Myocyte (in vitro differentiated cells): Measurements from ENCODE around the gene PES1. TPM values are rescaled to one million over a fixed set of nuclear protein-coding genes. Genes with fewer than 3 reads are reported as not detected.
"Not testable (repeated sequence)": the region's sequence is repeated elsewhere in the genome, so short reads cannot be mapped to it uniquely, and the experiment has no call there.

Experiments
- DNase-seq: peaks from one replicate; pipeline ENCODE4 v3.0.0-alpha.2; 2012; ENCODE audit warnings: low read depth
- total RNA-seq: library from RNA; depleted of rRNA; stranded (reverse); fragments of >200 nt; gene quantifications from 2 replicates; pipeline ENCODE4 v1.2.3, GENCODE V29; 2014

PES1 gene
- total RNA-seq, 1 donor from 2014 or later = 69.8 TPM

DNA sequence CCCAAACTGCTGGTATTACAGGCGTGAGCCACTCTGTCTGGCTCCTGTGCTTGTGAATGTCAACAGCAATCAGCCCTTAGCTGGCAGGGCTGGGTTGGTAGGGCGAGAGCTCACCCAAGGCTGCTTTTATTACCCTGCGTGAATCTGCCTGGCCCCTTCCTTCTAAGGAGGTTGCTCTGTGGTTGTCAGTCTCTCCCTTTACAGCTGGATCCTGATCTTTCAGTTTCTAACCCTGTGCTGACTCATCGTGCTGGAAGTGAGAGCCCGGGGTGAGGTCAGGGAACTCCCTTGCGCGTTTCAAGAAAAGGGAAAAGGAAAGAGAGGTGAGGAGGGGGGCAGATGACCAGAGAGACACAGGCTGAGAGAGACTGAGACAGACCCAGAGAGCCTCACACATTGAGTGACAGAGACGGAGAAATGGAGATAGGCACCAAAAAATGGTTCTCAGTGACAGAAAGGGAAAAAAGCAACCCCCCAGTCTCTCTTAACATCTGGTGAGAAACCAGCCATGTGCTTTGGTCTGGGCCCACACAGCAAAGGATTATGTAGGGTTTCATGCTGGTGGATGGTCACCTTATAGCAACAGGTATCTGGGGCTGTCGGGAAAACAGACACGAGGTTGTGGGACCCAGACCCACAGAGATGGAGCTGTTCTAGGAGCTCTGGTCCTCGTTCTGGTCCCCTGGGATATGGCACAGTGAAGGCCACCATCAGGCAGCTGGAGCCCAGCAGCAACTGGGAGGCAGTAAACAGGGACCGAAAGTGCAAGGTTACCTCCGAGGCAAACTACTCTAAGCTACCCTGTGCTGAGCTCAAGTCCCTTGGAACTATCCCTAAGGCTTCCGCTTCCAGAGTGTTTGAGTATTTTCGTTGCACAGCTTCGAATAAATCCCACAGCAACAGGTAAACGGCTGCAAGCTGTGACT, 17.8 kb upstream of the PES1 start:
- peak; percentile 91 for DNase-seq

- no peak for DNase-seq
Observed at GRCh38 chr22:30607939-30608338, 16.2 kb upstream of the PES1 start.

- no peak for DNase-seq
Observed at GRCh38 chr22:30607300-30607930, 15.7 kb upstream of the PES1 start.

DNA sequence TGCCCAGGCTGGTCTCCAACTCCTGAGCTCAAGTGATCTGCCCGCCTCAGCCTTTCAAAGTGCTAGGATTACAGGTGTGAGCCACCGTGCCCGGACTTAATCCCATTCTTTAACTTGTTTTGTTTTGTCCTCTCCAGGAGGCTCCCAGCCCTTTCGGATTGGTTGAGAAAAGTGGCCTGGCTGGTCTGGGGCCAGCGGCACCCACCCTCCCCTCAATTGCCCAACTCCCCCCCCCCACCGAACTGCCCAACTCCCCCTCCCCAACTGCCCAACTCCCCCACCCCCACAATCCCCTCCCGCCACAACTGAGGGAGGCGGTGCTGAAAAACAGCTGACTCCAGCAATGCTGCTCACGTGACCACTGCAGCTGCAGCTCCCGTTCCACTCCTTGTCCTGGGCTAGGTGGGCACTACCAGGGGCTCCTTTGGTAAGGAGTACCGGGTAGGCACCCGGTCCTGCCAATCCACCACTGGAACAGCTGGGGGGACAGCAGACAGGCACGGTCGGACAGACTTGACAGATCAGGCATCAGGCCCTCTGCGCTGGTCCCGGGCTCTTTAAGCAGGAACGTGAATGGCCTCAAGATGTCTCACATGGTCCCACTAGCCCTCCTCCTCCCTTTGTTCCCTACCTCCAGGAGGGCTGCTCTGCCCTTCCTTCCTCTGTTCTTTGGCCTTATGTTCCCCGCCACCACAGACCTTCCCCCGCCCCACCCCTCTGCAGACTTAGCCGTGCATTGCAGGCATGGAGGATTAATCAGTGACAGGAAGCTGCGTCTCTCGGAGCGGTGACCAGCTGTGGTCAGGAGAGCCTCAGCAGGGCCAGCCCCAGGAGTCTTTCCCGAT, 15.0 kb upstream of the PES1 start, which contains the start of gene TCN2:
TSS of gene TCN2 (plus strand) at position 720 of the 845 bp plus-strand sequence. CDS start 158 bp downstream, outside the sequence.
- peak; percentile 83 for DNase-seq

DNA sequence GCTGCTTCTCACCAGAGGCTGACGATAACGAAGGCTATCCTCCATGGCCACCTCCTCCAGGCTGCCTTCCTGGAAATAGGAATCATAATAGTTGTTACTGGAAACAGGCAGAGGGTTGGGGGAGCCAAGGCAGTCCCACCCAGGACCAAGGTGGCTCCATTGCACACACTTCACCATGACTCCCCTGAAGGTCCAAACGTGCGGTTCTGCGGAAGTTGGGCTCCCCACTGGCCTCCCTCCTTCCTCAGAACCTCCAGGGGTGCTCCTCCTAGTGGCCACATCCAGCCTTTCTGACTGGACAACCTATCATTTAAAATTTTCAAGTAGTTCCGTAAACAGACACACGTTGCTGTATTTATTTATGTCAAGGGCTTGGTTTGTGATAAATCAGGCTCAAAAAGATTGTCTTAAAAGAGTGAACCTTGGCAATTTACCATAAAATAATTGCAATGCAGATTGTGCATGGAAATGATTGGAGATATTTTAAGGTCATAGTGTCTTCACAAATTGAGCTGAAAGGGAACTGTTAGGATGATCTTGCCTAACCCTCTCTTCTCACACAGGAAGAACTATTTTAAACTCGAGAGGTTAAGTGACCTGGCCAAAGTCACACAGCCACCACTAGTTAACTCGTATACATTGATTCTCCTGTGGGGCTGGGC, 13.9 kb upstream of the PES1 start:
- peak; percentile 57 for DNase-seq

GRCh38 chr22:30604723-30605122, 13.0 kb upstream of the PES1 start:
- DNase-seq = no peak

GRCh38 chr22:30603801-30604200, 12.1 kb upstream of the PES1 start:
- no peak for DNase-seq

- no peak for DNase-seq
Observed at GRCh38 chr22:30602049-30602448, 10.3 kb upstream of the PES1 start.

GRCh38 chr22:30601464-30601863, 9.8 kb upstream of the PES1 start:
- no peak for DNase-seq

DNA sequence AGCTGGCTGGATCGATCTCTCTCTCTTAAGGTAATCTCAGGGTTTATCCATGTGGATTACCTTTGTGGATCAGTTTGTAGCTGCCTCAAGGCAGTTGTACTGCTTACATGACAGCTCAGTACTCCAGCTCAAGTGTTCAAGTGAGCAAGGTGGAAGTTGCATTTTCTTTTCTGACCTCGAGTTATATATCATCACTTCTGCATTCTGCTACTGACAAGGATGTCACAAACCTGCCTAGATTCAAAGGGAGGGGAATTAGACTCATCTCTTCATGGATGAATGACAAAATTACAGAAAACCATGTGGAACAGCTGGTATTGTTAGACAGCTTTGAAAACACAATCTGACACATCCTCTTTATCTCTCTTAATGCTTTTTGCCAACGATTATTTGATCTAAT, 9.2 kb upstream of the PES1 start:
- no peak for DNase-seq

GRCh38 chr22:30598986-30599385, 7.3 kb upstream of the PES1 start:
- no peak for DNase-seq

- DNase-seq = no peak
Observed at GRCh38 chr22:30596886-30597285, 5.2 kb upstream of the PES1 start.

DNA sequence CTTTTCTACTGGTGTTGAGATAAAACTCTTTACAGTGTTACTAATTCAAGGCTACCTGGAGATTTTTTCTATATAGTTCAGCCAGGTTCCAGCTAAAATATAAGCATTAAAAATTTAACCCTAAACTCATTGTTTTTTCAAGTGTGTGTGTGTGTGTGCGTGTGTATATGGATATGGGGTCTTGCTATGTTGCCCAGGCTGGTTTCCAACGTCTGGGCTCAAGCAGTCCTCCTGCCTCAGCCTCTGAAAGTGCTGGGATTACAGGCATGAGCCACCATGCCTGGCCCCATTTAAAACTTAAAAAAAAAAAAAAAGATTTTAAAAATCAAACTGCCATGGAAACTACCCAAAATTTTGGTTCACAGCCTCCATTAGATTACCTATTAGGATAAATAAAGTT, 4.5 kb upstream of the PES1 start:
- no peak for DNase-seq

- DNase-seq = not testable (repeated sequence)
Observed at GRCh38 chr22:30592360-30592713, 627 bp upstream of the PES1 start.

- no peak for DNase-seq
Observed at GRCh38 chr22:30591191-30591587, 521 bp downstream of the PES1 start.

DNA sequence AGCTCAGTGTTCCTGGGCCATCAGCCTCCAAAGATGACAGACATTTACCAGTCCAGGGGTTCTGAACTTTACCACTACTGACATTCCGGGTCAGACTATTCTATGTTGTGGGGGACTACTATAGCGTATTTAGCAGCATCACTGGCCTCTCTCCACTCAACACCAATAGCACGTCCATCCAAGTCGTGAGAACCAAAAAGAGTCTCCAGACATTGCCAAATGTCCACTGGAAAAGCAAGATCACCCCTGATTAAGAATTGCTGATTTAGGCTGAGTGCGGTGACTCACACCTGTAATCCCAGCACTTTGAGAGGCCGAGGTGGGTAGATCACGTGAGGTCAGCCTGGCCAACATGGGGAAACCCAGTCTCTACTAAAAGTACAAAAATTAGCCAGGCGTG, 5.3 kb downstream of the PES1 start:
- no peak for DNase-seq

GRCh38 chr22:30584441-30584840, 7.3 kb downstream of the PES1 start:
- no peak for DNase-seq

GRCh38 chr22:30582788-30583545, 8.7 kb downstream of the PES1 start:
- DNase-seq = no peak

- DNase-seq = no peak
Observed at GRCh38 chr22:30582051-30582450, 9.7 kb downstream of the PES1 start.

GRCh38 chr22:30580896-30581295, 10.8 kb downstream of the PES1 start:
- no peak for DNase-seq
